ENCODE results near the gene MAP4K3.

DNA sequence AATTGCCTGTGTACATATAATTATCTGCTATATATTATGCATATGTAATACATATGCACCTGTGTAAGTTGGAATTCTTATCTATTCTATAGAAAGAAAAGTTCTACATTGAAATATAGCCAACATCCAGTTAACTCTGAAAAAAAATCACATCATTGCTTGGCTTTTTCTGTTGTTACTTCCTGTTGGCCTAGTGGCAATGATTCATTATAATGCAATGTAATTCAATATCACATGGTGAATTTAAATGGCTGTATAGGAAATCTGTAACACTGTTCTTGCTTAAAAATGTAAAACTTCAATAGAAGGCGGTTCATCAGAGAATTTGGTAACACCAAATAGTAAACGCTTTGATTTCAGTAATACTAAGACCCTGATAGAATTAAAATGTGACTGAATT, 44.5 kb upstream of the MAP4K3 start:
- TF ChIP-seq CHD2 (IDR thresholded peaks at IDR 0.05; ENCODE audit: low read length, partially characterized antibody) (no peak), KDM5A (IDR thresholded peaks at IDR 0.05) (no peak), RAD21 (conservative IDR thresholded peaks at IDR 0.05 in 1 of 2, IDR thresholded peaks at IDR 0.05 in 1 of 2) (no peak), NR3C1 (IDR thresholded peaks at IDR 0.05) (no peak), NPAS2 (CRISPR knock-in tag; IDR thresholded peaks at IDR 0.05; ENCODE audit: borderline replicate concordance) (no peak), EHMT2 (IDR thresholded peaks at IDR 0.05; ENCODE audit: low read depth) (no peak), JUN (IDR thresholded peaks at IDR 0.05) (no peak), EP300 (IDR thresholded peaks at IDR 0.05) (no peak), BHLHE40 (IDR thresholded peaks at IDR 0.05; ENCODE audit: low read depth, low read length) (no peak), RARB (CRISPR knock-in tag; IDR thresholded peaks at IDR 0.05) (no peak), TFCP2L1 (CRISPR knock-in tag; IDR thresholded peaks at IDR 0.05) (no peak), POLR2A (IDR thresholded peaks at IDR 0.05; ENCODE audit: low read length) (no peak)
- TF ChIP-seq, protein P1, sequence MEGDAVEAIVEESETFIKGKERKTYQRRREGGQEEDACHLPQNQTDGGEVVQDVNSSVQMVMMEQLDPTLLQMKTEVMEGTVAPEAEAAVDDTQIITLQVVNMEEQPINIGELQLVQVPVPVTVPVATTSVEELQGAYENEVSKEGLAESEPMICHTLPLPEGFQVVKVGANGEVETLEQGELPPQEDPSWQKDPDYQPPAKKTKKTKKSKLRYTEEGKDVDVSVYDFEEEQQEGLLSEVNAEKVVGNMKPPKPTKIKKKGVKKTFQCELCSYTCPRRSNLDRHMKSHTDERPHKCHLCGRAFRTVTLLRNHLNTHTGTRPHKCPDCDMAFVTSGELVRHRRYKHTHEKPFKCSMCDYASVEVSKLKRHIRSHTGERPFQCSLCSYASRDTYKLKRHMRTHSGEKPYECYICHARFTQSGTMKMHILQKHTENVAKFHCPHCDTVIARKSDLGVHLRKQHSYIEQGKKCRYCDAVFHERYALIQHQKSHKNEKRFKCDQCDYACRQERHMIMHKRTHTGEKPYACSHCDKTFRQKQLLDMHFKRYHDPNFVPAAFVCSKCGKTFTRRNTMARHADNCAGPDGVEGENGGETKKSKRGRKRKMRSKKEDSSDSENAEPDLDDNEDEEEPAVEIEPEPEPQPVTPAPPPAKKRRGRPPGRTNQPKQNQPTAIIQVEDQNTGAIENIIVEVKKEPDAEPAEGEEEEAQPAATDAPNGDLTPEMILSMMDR (IDR thresholded peaks at IDR 0.05): no peak
- TF ChIP-seq, protein P2, sequence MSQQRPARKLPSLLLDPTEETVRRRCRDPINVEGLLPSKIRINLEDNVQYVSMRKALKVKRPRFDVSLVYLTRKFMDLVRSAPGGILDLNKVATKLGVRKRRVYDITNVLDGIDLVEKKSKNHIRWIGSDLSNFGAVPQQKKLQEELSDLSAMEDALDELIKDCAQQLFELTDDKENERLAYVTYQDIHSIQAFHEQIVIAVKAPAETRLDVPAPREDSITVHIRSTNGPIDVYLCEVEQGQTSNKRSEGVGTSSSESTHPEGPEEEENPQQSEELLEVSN (IDR thresholded peaks at IDR 0.05; ENCODE audit: borderline replicate concordance, low read depth): no peak
